Right hindlimb (tissue), 1 donor: ENCODE data around the gene WDR45B.
A peak's percentile ranks its signal among the peaks of the same experiment; 100 is the strongest.

Source experiments
- DNase-seq: peaks from one replicate; pipeline ENCODE4 v3.0.0-alpha.2; 2018

WDR45B gene

GRCh38 chr17:82619641-82620040 lies 28.6 kb downstream of the WDR45B start:
- no peak for DNase-seq

GRCh38 chr17:82619211-82619610 lies 29.0 kb downstream of the WDR45B start:
- DNase-seq, result no peak

- no peak for DNase-seq
Observed at GRCh38 chr17:82616021-82616711, 32.1 kb downstream of the WDR45B start.

- DNase-seq, result no peak
Observed at GRCh38 chr17:82615084-82616020, 32.9 kb downstream of the WDR45B start.

GRCh38 chr17:82614095-82614631 lies 34.1 kb downstream of the WDR45B start:
- DNase-seq, result no peak

GRCh38 chr17:82613283-82614094 lies 34.8 kb downstream of the WDR45B start:
- no peak for DNase-seq

- no peak for DNase-seq
Observed at GRCh38 chr17:82611140-82612058, 36.8 kb downstream of the WDR45B start.

- no peak for DNase-seq
Observed at GRCh38 chr17:82609655-82610054, 38.6 kb downstream of the WDR45B start.

GRCh38 chr17:82608816-82609215 lies 39.4 kb downstream of the WDR45B start:
- DNase-seq, result no peak

- DNase-seq, result no peak
Observed at GRCh38 chr17:82605939-82606600, 42.2 kb downstream of the WDR45B start.

GRCh38 chr17:82604532-82604931 lies 43.7 kb downstream of the WDR45B start:
- DNase-seq, result no peak

GRCh38 chr17:82603981-82604448 lies 44.2 kb downstream of the WDR45B start:
- peak; percentile 45 for DNase-seq

- no peak for DNase-seq
Observed at GRCh38 chr17:82602986-82603710, 45.1 kb downstream of the WDR45B start.

- DNase-seq, result no peak
Observed at GRCh38 chr17:82602487-82602886, 45.8 kb downstream of the WDR45B start.

- DNase-seq, result no peak
Observed at GRCh38 chr17:82601447-82602000, 46.7 kb downstream of the WDR45B start.

- no peak for DNase-seq
Observed at GRCh38 chr17:82600731-82601446, 47.4 kb downstream of the WDR45B start.

- no peak for DNase-seq
Observed at GRCh38 chr17:82599674-82600661, 48.3 kb downstream of the WDR45B start.
